Testis (tissue), 3 donors: ENCODE data around the gene DDX25. TPM values are rescaled to one million over a fixed set of nuclear protein-coding genes. Genes with fewer than 3 reads are reported as not detected.

Source experiments
- DNase-seq: peaks from one replicate; pipeline ENCODE4 v3.0.0-alpha.2; 2019
- H3K27ac ChIP-seq, 2 donors: fragments of 200-600 bp; sonication (generic); one replicate each; pipeline ENCODE4 v1.5.1; 2019
- H3K27me3 ChIP-seq: fragments of 200-600 bp; sonication (generic); one replicate; pipeline ENCODE4 v1.5.1; 2019
- H3K36me3 ChIP-seq: fragments of 200-600 bp; sonication (generic); one replicate; pipeline ENCODE4 v1.5.1; 2017; ENCODE audit warnings: low read depth; ENCODE audit errors: missing control alignments
- H3K4me1 ChIP-seq: fragments of 200-600 bp; sonication (generic); one replicate; pipeline ENCODE4 v1.5.1; 2019
- H3K4me3 ChIP-seq, 2 donors: fragments of 200-600 bp; sonication (generic); one replicate each; pipeline ENCODE4 v1.5.1; 2017 to 2019
- H3K9me3 ChIP-seq: fragments of 200-600 bp; sonication (generic); one replicate; pipeline ENCODE4 v1.5.1; 2017
- POLR2A ChIP-seq: fragments of 450-650 bp; IDR thresholded peaks from one replicate; pipeline ENCODE4 v1.6.1; 2017; ENCODE audit warnings: antibody characterized with exemption, mild to moderate bottlenecking, moderate library complexity
- WGBS, 2 donors: methylation state at CpG; one replicate each; pipeline ENCODE4 v1.1.5; 2018; 5-methylcytosine and 5-hydroxymethylcytosine counted together
- intact Hi-C: fragments of 100-400 bp; cut with DNase I; formaldehyde crosslinking; loops from one replicate; pipeline ENCODE4 v1.15.1; 2023; ENCODE audit warnings: low total_unique reads
- polyA plus RNA-seq: library from polyadenylated mRNA; stranded (reverse); fragments of 350-450 nt; fragmentation: Illumina TruSeq; extraction: RNeasy Lipid Tissue Mini Kit (QIAGEN cat#74804); gene quantifications from one replicate; pipeline ENCODE4 v1.2.3, GENCODE V29; 2014; ENCODE audit warnings: low read depth, low replicate concordance; ENCODE audit not compliant: insufficient read depth
- total RNA-seq, 2 donors: library from RNA; depleted of rRNA; stranded (reverse); fragments of >200 nt; gene quantifications; one replicate each; pipeline ENCODE4 v1.2.3, GENCODE V29; 2016
- TF ChIP-seq, protein P1 (sequence below), 3 experiments: fragments of 450-650 bp in 2 of 3; fragments of 200-600 bp in 1 of 3; sonication (generic) in 1 of 3; IDR thresholded peaks; one replicate each; pipeline ENCODE4 v1.5.1; 2016 to 2019; ENCODE audit warnings: antibody characterized with exemption in 3 of 3, mild to moderate bottlenecking in 2 of 3, moderate library complexity in 1 of 3

The DDX25 gene
- total and polyA plus RNA-seq, 3 donors from 2014 or later, result 46.4 to 257 (median 53.8) TPM

DNA sequence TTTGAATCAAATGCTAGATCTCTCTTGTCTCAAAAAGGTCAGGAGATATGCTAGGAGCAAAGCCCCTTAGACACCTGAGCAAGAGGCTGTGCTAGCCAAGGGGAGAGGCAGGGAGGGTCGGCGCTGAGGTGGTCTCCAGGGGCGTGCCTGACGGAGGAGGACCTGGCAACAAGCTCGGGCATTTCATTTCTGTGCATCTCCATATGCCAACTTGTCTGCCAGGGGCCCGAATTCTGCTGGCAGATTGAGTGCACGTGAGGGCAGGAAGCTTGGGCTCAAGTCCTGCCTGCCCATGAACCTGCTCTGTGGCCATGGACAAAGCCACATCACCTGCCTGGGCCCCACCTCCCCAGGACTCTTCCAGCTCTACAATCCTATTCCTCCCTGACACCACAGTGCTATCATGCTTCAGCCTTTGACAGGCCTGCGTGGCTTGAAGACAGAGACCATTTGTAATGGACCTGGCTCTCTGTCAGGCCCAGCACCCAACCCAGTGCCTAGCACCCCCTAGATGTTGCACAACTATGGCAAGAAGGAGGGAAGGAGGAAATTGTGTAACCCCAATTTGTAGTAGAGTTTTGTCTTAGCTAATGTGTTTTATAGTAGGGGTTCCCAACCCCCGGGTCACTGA lies 25.3 kb downstream of the DDX25 start:
- Histone ChIP-seq H3K36me3 (no peaks in the 10 kb centered on the region), H3K27me3 (no peaks in the 10 kb centered on the region), H3K9me3 (no peaks in the 10 kb centered on the region), H3K4me3 (no peak overlapping the region), H3K4me1 (no peaks in the 10 kb centered on the region), H3K27ac (no peak overlapping the region)
- intact Hi-C loops, result no loop called here
- TF ChIP-seq POLR2A, result no peak
- TF ChIP-seq, protein P1, sequence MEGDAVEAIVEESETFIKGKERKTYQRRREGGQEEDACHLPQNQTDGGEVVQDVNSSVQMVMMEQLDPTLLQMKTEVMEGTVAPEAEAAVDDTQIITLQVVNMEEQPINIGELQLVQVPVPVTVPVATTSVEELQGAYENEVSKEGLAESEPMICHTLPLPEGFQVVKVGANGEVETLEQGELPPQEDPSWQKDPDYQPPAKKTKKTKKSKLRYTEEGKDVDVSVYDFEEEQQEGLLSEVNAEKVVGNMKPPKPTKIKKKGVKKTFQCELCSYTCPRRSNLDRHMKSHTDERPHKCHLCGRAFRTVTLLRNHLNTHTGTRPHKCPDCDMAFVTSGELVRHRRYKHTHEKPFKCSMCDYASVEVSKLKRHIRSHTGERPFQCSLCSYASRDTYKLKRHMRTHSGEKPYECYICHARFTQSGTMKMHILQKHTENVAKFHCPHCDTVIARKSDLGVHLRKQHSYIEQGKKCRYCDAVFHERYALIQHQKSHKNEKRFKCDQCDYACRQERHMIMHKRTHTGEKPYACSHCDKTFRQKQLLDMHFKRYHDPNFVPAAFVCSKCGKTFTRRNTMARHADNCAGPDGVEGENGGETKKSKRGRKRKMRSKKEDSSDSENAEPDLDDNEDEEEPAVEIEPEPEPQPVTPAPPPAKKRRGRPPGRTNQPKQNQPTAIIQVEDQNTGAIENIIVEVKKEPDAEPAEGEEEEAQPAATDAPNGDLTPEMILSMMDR (IDR thresholded peaks at IDR 0.05), result no peak
- WGBS, 2 donors, result 87 to 89% methylated on average over 9 of the region's 9 CpGs
- no peak for DNase-seq

DNA sequence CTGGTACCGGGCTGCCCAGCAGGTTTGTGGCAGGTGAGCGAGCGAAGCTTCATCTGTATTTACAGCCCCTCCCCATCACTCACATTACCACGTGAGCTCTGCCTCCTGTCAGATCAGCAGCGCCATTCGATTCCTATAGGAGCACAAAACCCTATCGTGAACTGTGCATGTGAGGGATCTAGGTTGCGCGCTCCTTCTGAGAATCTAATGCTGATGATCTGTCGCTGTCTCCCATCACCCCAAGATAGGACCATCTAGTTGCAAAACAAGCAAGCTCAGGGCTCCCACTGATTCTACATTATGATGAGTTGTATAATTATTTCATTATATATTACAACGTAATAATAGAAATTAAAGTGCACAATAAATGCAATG lies 25.8 kb downstream of the DDX25 start:
- DNase-seq, result no peak
- TF ChIP-seq, protein P1 (IDR thresholded peaks at IDR 0.05), result no peak
- no peak for TF ChIP-seq POLR2A
- no peaks in the 10 kb centered on the region for H3K9me3 ChIP-seq
- H3K36me3 ChIP-seq, result no peaks in the 10 kb centered on the region
- H3K27ac ChIP-seq, result no peak overlapping the region
- intact Hi-C loops, result no loop called here
- no peak overlapping the region for H3K4me3 ChIP-seq
- H3K4me1 ChIP-seq, result no peaks in the 10 kb centered on the region
- 93 to 94% methylated on average over 11 of the region's 11 CpGs for WGBS, 2 donors
- no peaks in the 10 kb centered on the region for H3K27me3 ChIP-seq

DNA sequence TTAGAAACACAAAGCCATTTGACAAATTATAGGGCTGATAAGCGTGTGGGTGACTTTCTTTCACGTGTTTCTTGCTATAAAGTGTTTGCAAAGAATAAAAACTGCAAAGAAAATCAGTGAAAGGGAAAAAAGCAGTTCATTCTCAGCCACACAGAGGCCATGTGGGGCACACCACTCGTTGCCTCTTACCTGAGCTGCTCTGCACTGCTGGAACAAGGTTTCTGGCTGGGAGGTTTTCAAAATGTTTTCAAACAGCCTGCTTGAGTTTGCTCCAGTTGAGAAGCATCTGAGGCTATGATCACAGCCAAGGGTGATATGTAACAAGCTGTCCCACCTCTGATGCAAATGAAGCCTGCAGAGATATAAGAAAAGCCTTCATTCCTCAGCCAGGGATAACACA lies 26.8 kb downstream of the DDX25 start:
- H3K27ac ChIP-seq, result no peak overlapping the region
- H3K36me3 ChIP-seq, result no peaks in the 10 kb centered on the region
- H3K27me3 ChIP-seq, result no peaks in the 10 kb centered on the region
- TF ChIP-seq, protein P1 (IDR thresholded peaks at IDR 0.05), result no peak
- TF ChIP-seq POLR2A, result no peak
- H3K4me3 ChIP-seq, result no peak overlapping the region
- 75 to 80% methylated on average over 3 of the region's 3 CpGs for WGBS, 2 donors
- no peaks in the 10 kb centered on the region for H3K9me3 ChIP-seq
- DNase-seq, result no peak
- no peaks in the 10 kb centered on the region for H3K4me1 ChIP-seq
- intact Hi-C loops, result no loop called here

DNA sequence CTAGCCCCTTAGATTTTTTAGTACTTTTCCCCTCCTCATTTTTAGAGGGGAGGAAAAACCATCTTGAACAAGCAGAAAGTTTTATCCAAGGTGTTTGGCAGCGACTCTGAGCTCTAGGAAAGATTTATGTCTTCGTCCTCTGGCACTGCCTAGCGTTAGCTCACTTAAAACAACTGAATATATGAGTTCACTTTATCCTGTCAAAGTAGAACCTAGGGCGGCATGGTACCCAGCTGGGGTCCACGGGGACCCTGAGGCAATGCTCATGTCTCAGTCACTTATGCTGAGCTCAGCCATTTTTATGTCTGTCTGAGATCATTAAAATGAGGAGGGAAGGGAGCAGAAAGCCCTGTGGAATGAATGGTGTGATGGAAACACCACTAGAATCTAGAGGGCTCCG lies 27.4 kb downstream of the DDX25 start:
- Histone ChIP-seq H3K4me1 (no peaks in the 10 kb centered on the region), H3K27ac (no peak overlapping the region), H3K27me3 (no peaks in the 10 kb centered on the region), H3K4me3 (no peak overlapping the region), H3K9me3 (no peaks in the 10 kb centered on the region), H3K36me3 (no peaks in the 10 kb centered on the region)
- 76 to 77% methylated on average over 6 of the region's 6 CpGs for WGBS, 2 donors
- DNase-seq, result no peak
- intact Hi-C loops, result no loop called here
- no peak for TF ChIP-seq POLR2A
- TF ChIP-seq, protein P1 (IDR thresholded peaks at IDR 0.05), result no peak

DNA sequence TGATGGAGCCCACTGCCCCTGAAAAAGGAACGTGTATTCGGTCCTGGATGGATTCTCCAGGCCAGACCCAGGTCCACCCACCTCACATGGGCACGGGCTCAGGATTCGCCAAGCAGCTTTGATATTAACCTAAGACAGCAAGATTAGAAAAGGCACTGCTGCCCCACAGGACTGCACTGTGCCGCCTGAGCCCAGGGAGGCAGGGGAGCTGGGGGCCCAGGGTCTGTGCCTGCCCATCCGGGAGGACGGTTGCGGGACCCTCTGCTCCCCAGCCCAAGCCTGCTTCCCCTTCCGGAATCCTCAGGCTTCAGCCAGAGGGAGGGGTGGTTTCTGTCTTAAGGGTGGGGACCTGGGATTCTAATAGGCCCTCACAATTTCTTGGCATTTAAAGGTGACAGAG lies 28.0 kb downstream of the DDX25 start:
- intact Hi-C loops, result no loop called here
- no peak overlapping the region for H3K4me3 ChIP-seq
- no peaks in the 10 kb centered on the region for H3K4me1 ChIP-seq
- H3K27ac ChIP-seq, result no peak overlapping the region
- TF ChIP-seq POLR2A, result no peak
- TF ChIP-seq, protein P1 (IDR thresholded peaks at IDR 0.05), result no peak
- 88 to 91% methylated on average over 9 of the region's 9 CpGs for WGBS, 2 donors
- H3K36me3 ChIP-seq, result no peaks in the 10 kb centered on the region
- no peaks in the 10 kb centered on the region for H3K9me3 ChIP-seq
- H3K27me3 ChIP-seq, result no peaks in the 10 kb centered on the region
- DNase-seq, result no peak
